Memory B cell (primary cell): Measurements from ENCODE around the gene MIX23.

ENCODE experiments used
- ATAC-seq: fragments of 150-1000 bp; cut with Tn5 transposase; 2 replicates; pipeline ENCODE4 v1.10.0; 2021; ENCODE audit warnings: low read depth, mild to moderate bottlenecking, moderate library complexity
- DNase-seq, 2 donors: peaks; one replicate each; pipeline ENCODE4 v3.0.0; 2022; ENCODE audit warnings: low spot score in 2 of 2
- H3K27ac Mint-ChIP-seq: one replicate; pipeline ENCODE4 v1.8.0; 2022; ENCODE audit warnings: mild to moderate bottlenecking, moderate library complexity, mixed read lengths
- H3K27me3 Mint-ChIP-seq: one replicate; pipeline ENCODE4 v1.8.0; 2022; ENCODE audit warnings: mixed read lengths
- H3K36me3 Mint-ChIP-seq: one replicate; pipeline ENCODE4 v1.8.0; 2022; ENCODE audit warnings: mild to moderate bottlenecking, mixed read lengths
- H3K4me1 Mint-ChIP-seq: one replicate; pipeline ENCODE4 v1.8.0; 2022; ENCODE audit warnings: mixed read lengths
- H3K4me3 Mint-ChIP-seq: one replicate; pipeline ENCODE4 v1.8.0; 2022; ENCODE audit warnings: mild to moderate bottlenecking, moderate library complexity, mixed read lengths
- H3K9me3 Mint-ChIP-seq: one replicate; pipeline ENCODE4 v1.8.0; 2022; ENCODE audit warnings: mixed read lengths

Gene MIX23

GRCh38 chr3:122314228-122314876 lies 68.7 kb downstream of the MIX23 start:
- Mint-ChIP-seq H3K4me1 (peaks cover 3% of the 10 kb centered on the region), H3K36me3 (peaks cover 4% of the 10 kb centered on the region), H3K9me3 (peaks cover 5% of the 10 kb centered on the region), H3K27ac (no peak overlapping the region), H3K4me3 (no peak overlapping the region), H3K27me3 (peaks cover 4% of the 10 kb centered on the region)
- DNase-seq, result no peak
- ATAC-seq, result no peak

GRCh38 chr3:122313281-122313680 lies 69.8 kb downstream of the MIX23 start:
- H3K27ac Mint-ChIP-seq, result no peak overlapping the region
- DNase-seq, result no peak
- H3K27me3 Mint-ChIP-seq, result peaks cover 4% of the 10 kb centered on the region
- no peak overlapping the region for H3K4me3 Mint-ChIP-seq
- no peak for ATAC-seq
- H3K9me3 Mint-ChIP-seq, result peaks cover under 1% of the 10 kb centered on the region
- H3K4me1 Mint-ChIP-seq, result peaks cover 3% of the 10 kb centered on the region
- peaks cover 3% of the 10 kb centered on the region for H3K36me3 Mint-ChIP-seq

GRCh38 chr3:122312826-122313225 lies 70.2 kb downstream of the MIX23 start:
- no peak for ATAC-seq
- Mint-ChIP-seq H3K4me3 (no peak overlapping the region), H3K4me1 (peaks cover 3% of the 10 kb centered on the region), H3K27me3 (peaks cover 4% of the 10 kb centered on the region), H3K27ac (no peak overlapping the region), H3K36me3 (no peaks in the 10 kb centered on the region), H3K9me3 (no peaks in the 10 kb centered on the region)
- no peak for DNase-seq

GRCh38 chr3:122310361-122310760 lies 72.7 kb downstream of the MIX23 start:
- Mint-ChIP-seq H3K9me3 (no peaks in the 10 kb centered on the region), H3K27ac (no peak overlapping the region), H3K4me1 (peaks cover 6% of the 10 kb centered on the region), H3K36me3 (no peaks in the 10 kb centered on the region), H3K27me3 (peaks cover under 1% of the 10 kb centered on the region), H3K4me3 (no peak overlapping the region)
- no peak for DNase-seq
- ATAC-seq, result no peak
